GM19035 (cell line): ENCODE data around the gene CDKAL1.

Source experiments
- ATAC-seq: cut with Tn5 transposase; IDR thresholded peaks from one replicate; pipeline ENCODE4 v1.9.1; 2021; ENCODE audit not compliant: unreplicated experiment

The CDKAL1 gene

GRCh38 chr6:20670750-20671149 lies 136.5 kb downstream of the CDKAL1 start:
- no peak for ATAC-seq

DNA sequence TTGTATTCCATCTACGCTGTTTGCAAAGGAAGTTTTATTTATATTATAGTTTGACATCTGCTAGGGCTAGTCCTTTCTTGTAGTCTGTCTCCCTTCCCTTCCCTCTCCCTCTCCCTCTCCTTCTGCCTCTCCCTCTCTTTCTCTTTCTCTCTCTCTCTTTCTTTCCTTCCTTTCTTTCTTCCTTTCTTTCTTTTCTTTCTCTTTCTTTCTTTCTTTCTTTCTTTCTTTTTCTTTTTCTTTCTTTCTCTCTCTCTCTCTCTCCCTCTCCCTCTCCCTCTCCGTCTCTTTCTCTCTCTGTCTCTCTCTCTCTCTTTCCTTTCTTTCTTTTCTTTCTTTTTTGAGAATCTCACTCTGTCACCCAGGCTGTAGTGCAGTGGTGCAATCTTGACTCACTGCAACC lies 137.8 kb downstream of the CDKAL1 start:
- ATAC-seq, result no peak

- no peak for ATAC-seq
Observed at GRCh38 chr6:20673458-20673857, 139.2 kb downstream of the CDKAL1 start.

GRCh38 chr6:20674664-20675063 lies 140.4 kb downstream of the CDKAL1 start:
- no peak for ATAC-seq

- ATAC-seq, result no peak
Observed at GRCh38 chr6:20678831-20679352, 144.6 kb downstream of the CDKAL1 start.

GRCh38 chr6:20680697-20681165 lies 146.5 kb downstream of the CDKAL1 start:
- ATAC-seq, result no peak

GRCh38 chr6:20681243-20681684 lies 147.0 kb downstream of the CDKAL1 start:
- ATAC-seq, result no peak

GRCh38 chr6:20684474-20684873 lies 150.2 kb downstream of the CDKAL1 start:
- ATAC-seq, result no peak

DNA sequence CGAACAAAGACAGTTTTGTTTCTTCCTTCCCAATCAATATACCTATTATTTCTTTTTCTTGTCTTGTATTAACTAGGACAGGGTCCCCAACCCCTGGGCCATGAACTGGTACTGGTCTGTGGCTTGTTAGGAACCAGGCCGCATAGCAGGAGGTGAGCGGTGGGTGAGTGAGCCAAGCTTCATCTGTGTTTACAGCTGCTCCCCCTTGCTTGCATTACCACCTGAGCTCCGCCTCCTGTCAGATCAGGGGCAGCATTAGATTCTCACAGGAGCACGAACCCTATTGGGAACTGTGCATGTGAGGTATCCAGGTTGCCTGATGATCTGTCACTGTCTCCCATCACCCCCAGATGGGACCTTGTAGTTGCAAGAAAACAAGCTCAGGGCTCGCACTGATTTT lies 151.9 kb downstream of the CDKAL1 start:
- ATAC-seq, result no peak

DNA sequence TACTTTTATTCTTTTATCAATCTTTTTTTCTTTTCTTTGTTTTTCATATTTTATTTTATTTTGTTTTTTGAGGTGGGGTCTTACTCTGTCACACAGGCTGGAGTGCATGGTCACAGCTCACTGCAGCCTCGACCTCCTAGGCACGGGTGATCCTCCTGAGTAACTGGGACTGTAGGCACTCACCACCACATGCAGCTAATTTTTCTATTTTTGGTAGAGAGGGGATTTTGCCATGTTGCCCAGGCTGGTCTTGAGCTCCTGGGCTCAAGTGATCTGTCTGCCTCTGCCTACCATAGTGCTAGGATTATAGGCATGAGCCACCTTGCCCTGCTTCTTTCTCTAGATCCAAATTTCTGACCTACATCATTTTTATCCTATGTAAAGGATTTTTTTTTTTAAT lies 153.2 kb downstream of the CDKAL1 start:
- no peak for ATAC-seq

DNA sequence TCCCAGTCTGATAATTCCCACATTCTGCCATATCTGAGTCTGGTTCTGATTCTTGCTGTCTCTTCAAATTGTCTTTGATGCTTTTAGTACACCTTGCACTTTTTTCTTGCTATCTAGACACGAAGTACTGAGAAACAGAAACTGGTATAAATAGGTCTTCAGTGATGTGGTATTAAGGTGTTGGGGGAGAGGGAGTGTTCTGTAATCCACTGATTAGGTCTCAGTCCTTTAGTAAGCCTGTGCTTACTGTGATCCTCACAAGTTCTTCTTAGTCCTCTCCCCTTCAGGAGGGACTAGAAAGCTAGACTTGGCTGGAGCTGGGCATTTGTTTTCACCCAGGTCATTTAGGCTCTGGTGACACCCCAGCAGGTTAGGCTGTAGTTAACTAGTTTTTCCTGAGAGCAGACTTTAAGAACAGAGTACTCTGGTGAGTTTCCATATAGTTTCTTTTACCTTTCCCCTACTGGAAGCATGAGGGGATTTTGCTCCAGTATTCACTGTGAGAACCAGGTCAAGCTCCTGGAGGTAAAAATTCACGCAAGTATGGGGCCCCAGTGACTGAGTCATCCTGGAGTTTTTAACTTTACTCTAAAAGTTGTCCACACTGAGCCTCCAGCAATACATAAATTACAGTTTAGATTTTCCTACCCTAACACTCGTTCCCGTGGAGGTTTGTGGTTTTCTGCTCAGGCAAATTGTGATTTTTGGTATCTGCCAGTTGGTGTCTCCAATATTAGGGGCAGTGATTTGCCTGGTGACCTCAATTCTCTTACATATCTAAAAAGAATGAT lies 154.6 kb downstream of the CDKAL1 start:
- peak; percentile 86 for ATAC-seq

GRCh38 chr6:20691185-20691584 lies 156.9 kb downstream of the CDKAL1 start:
- no peak for ATAC-seq

GRCh38 chr6:20692023-20692422 lies 157.8 kb downstream of the CDKAL1 start:
- ATAC-seq, result no peak

DNA sequence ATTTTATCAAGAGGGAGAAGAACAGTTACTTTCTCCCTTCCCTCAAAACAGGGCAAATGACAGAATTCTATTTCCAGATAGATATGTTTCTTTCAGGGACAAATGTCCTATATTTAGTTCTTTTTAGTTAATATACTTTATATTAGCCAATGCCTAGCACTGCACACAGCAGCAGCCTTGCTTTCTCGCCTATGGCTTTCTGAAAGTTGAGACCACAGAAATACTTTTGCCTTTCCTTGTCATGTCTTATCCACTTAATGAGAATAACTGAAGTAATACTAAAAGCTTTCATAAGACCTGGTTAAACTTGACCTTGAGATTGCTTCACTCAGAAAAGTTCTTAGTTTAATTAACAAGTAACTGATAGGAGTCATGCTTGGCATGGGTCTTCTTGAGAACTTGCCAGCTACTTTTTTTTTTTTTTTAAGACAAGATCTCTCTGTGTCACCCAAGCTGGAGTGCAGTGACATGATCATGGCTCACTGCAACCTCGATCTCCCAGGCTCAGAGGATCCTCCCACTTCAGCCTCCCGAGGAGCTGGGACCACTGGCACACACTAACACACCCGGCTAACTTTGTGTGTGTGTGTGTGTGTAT lies 159.3 kb downstream of the CDKAL1 start:
- no peak for ATAC-seq

- ATAC-seq, result no peak
Observed at GRCh38 chr6:20696676-20697075, 162.4 kb downstream of the CDKAL1 start.

GRCh38 chr6:20698675-20699074 lies 164.4 kb downstream of the CDKAL1 start:
- ATAC-seq, result no peak

DNA sequence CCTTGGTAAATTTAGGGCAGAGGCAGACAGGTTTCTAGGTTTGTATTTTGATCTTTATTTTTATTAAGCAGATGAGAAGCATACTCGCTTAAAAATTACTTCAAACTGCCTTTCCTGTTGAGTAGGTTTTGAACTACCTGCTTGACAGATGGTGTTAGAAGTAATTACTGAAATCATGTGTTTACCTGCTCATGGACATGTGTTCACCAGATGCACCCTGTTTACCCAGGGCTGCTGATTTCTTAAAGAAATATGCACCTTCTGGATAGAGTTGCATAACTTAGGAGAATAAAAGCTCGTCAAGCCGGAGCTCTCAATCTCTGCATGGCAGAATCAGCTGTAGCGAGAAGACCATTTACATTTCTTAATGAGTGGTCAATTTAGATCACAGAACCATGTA lies 165.1 kb downstream of the CDKAL1 start:
- no peak for ATAC-seq

- ATAC-seq, result no peak
Observed at GRCh38 chr6:20700375-20700774, 166.1 kb downstream of the CDKAL1 start.

- ATAC-seq, result no peak
Observed at GRCh38 chr6:20702366-20702765, 168.1 kb downstream of the CDKAL1 start.

- ATAC-seq, result no peak
Observed at GRCh38 chr6:20703049-20703448, 168.8 kb downstream of the CDKAL1 start.

DNA sequence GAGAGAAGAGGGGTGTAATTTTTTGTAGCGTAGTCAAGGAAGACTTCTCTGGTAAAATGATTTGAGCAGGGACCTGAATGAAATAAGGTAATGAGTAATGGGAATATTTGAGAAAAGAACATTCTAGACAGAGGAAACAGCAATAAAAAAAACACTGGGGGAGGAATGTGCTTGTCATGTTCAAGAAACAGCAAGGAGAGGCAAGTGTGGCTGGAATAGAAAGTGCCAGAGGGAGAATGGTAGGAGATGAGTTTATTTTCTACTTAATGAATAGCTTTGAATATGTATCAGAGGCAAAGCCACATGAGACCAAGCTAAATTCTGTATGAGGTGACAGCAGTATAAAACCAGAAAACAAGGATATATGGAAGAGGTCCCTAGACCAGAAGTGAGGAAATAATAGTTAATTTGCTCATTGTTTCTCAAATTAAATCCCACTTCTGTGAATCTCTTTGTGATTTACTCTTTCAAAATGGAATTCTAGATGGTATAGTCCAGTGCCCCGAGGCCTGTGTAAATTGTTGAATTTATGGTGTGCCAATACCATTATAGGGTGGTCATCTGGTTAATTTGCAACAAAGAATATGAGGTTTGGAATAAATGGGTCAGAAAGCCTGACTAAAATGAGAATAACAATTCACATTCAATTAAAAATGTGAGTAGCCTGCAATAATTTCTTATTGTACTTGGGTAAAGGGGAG lies 170.2 kb downstream of the CDKAL1 start:
- no peak for ATAC-seq

GRCh38 chr6:20705741-20706140 lies 171.5 kb downstream of the CDKAL1 start:
- peak; percentile 50 for ATAC-seq
